ENCODE data around the gene ADRA2C. TPM values are rescaled to one million over a fixed set of nuclear protein-coding genes. Genes with fewer than 3 reads are reported as not detected.
A peak's percentile ranks its signal among the peaks of the same experiment; 100 is the strongest.

ADRA2C gene
- total RNA-seq, 2 experiments from 2014 or later, result not detected

DNA sequence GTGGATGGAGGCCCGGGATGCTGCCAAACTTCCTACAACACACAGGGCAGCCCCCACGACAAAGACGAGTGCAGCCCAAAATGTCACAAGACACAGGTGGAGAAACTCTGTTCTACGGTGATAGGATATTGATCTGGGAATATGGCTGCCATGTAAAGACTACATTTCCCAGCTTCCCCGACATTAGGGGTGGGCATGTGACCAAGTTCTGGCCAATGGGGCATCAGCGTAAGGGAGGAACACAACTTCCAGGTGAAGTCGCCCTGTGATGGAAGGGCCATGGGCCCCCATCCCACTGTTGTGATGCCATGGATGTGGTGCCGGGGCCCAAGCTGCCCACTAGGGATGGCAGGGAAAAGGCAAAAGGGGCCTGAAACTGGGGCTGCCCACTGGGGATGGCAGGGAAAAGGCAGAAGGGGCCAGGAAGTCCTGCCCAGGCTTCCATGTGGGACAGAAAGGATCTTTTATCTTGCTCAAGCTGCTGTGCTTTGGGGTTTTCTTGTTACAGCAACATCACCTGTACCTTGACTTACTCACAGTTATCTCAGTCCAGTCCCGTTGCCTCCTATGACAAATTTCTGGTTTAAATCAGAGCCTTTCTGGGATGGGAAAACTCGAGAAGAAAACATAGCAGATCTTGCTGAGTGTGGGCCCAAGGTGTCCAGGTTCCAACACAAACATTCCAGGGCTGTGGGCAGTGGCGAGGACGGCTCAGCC is 9.7 kb upstream of the ADRA2C start:
- DNase-seq, result no peak
- ChIA-PET CTCF (no interaction called here), POLR2A (interaction anchor here (0.6 kb wide), 1 partner anchor 578 kb away, joined by 3 read pairs; no protein-coding TSS in a partner anchor)
- Mint-ChIP-seq H3K4me1 (no peaks in the 10 kb centered on the region), H3K4me3 (no peak overlapping the region), H3K9me3 (no peaks in the 10 kb centered on the region), H3K27me3 (no peaks in the 10 kb centered on the region), H3K36me3 (ENCODE audit: low read depth) (no peaks in the 10 kb centered on the region), H3K27ac (no peak overlapping the region)

DNA sequence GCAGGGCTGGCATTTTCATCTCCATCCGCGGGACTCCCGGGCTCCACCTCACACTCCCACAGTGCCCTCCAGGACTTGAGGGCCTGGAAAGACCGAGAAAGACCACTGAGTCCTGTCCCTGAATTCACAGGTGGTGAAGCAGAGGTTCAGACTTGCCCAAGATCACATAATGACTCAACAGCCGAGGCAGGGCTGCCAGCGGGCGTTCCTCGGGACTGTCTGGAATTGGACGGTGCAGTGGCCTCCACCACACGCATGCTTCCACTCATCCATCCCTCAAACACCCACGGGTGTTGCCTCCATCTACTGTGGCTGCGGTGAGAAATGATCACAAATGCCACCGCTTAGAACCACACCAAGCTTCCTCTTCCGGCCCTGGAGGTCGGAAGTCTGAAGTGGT is 6.9 kb upstream of the ADRA2C start:
- ChIA-PET CTCF (no interaction called here), POLR2A (no interaction called here)
- Mint-ChIP-seq H3K4me1 (no peaks in the 10 kb centered on the region), H3K4me3 (no peak overlapping the region), H3K27me3 (peaks cover under 1% of the 10 kb centered on the region), H3K9me3 (no peaks in the 10 kb centered on the region), H3K27ac (no peak overlapping the region), H3K36me3 (ENCODE audit: low read depth) (no peaks in the 10 kb centered on the region)
- no peak for DNase-seq

GRCh38 chr4:3760346-3760745 is 5.8 kb upstream of the ADRA2C start:
- CTCF ChIA-PET, result no interaction called here

DNA sequence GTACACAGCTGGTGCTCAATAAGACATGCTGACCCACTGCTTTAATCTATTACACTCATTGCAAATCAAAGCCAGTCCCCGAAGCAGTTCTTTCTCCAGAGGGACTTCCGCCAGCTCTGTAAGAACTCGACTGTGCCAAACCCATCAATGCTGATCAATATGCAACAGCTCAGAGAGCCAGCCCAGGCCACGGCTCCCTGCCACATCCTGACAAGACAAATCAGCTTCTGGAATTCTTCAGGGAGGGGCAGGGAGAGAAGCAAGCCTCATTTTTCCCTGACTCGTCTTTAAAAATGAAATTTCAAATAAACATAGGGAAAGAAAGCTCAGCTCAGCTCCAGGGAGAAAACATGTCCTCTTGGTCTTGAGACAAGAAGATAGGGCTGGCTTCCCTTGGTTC is 5.3 kb upstream of the ADRA2C start:
- Mint-ChIP-seq H3K27me3 (peaks cover 5% of the 10 kb centered on the region), H3K4me1 (no peaks in the 10 kb centered on the region), H3K27ac (no peak overlapping the region), H3K9me3 (no peaks in the 10 kb centered on the region), H3K4me3 (no peak overlapping the region), H3K36me3 (ENCODE audit: low read depth) (no peaks in the 10 kb centered on the region)
- ChIA-PET POLR2A (no interaction called here), CTCF (no interaction called here)
- no peak for DNase-seq

More at GRCh38 chr4:3760346-3760745, 5.8 kb upstream of the ADRA2C start:
- Mint-ChIP-seq H3K27me3 (peaks cover 5% of the 10 kb centered on the region), H3K36me3 (ENCODE audit: low read depth) (no peaks in the 10 kb centered on the region), H3K4me1 (no peaks in the 10 kb centered on the region), H3K9me3 (no peaks in the 10 kb centered on the region), H3K27ac (no peak overlapping the region), H3K4me3 (no peak overlapping the region)
- no peak for DNase-seq
- POLR2A ChIA-PET, result no interaction called here

DNA sequence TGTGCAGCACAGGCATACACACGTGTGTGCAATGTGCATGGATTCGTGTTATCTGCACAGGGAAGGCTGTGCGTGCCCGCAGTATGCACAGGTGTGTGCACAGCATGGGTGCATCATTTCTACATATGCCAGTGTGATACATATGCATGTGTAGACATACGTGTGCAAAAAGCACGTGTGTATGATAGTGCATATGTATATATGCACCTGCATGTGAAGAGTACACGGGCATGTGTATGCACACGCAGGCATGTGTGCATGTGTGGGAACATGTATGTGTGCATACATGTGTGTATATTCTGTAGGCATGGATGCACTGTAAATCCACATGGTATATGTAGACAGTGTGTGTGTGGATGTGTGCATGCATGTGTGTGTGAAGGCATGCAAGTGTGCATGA is 3.9 kb upstream of the ADRA2C start:
- Mint-ChIP-seq H3K27me3 (peaks cover 11% of the 10 kb centered on the region), H3K9me3 (no peaks in the 10 kb centered on the region), H3K4me1 (peaks cover 5% of the 10 kb centered on the region), H3K4me3 (no peak overlapping the region), H3K27ac (no peak overlapping the region), H3K36me3 (ENCODE audit: low read depth) (no peaks in the 10 kb centered on the region)
- no peak for DNase-seq
- ChIA-PET CTCF (no interaction called here), POLR2A (no interaction called here)

DNA sequence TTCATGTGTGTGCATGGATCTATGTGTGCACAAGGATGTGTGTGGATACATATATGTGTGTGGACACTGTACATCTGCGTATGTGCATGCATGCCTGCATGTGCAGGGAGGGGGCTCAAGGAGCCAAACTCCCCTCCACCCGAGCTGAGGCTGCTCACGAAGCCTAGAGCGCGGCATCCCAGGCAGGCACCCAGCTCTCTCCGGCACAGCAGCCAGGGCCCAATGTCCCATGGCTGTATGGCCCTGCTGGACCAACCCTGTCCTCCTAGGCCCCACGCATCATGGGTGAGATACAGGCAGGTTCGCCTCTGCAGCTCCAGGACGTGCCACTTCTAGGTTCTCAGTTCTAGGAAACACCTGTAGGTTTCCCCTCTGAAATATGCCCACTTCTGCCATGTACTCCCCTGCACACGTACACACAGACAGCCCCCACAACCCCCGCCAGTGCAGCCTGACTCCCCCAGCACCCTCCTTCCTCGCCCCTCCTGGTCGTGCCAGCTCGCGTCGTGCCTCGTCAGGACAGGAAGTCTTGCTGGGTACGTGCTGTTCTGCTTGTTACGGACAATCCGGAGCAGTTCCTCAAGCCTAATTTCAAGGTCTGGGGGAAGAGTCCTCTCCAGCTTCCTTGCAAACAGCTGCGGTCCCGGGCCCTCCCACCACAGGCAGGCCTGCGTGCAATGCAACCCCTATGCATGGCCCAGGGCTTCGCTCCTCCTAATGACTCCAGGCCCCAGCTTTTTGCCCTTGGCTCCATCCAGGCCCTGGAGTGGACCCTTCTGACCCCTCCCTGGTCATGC is 3.2 kb upstream of the ADRA2C start:
- no peaks in the 10 kb centered on the region for H3K9me3 Mint-ChIP-seq
- DNase-seq, result no peak
- H3K36me3 Mint-ChIP-seq (ENCODE audit: low read depth), result peaks cover 1% of the 10 kb centered on the region
- ChIA-PET CTCF (no interaction called here), POLR2A (no interaction called here)
- H3K27me3 Mint-ChIP-seq, result peaks cover 14% of the 10 kb centered on the region
- no peak overlapping the region for H3K4me3 Mint-ChIP-seq
- no peak overlapping the region for H3K27ac Mint-ChIP-seq
- peaks cover 7% of the 10 kb centered on the region for H3K4me1 Mint-ChIP-seq

DNA sequence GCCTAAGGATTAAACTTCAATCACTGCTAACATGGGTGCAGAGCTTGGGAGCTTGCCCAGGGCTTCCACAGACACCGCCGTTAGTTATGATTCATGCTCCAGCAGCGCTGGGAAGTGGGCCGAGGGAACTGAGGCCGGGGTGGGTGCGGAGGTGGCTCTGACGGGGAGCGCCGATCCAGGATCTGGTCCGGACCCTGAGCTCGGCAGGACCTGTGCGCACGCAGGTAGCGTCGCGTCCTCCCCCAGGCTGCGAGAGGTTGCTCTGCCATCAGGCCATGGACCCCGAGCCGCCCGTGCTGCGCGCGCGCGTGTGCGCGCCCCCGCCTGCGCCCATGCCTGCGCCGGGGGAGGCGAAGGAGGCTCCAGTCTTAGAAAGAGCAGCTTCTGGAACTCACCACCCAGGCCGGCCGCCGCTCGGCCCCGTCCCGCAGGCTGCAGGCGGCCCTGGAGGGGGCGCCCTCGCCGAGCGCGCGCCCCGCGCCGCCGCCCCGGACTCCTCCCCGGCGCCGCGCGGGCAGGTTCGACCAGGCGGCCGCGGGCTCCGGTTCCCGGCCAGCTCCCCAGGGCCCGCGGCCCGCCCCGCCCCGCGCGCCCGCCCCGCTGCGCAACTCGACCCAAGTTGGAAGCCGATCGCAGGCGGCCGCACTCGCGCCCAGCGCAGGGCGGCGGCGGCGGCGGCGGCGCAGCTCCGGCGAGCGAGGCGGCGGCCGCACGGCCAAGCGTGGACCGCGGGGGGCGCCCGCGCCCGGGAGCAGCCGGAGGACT is 732 bp upstream of the ADRA2C start:
- Mint-ChIP-seq H3K27me3 (peaks cover 19% of the 10 kb centered on the region), H3K36me3 (ENCODE audit: low read depth) (peaks cover 1% of the 10 kb centered on the region), H3K4me3 (no peak overlapping the region), H3K4me1 (peaks cover 7% of the 10 kb centered on the region), H3K9me3 (no peaks in the 10 kb centered on the region), H3K27ac (no peak overlapping the region)
- ChIA-PET POLR2A (no interaction called here), CTCF (interaction anchor here (0.8 kb wide), 1 partner anchor 115 kb away, joined by 3 read pairs; no protein-coding TSS in a partner anchor)
- no peak for DNase-seq

GRCh38 chr4:3766785-3767569 is 792 bp downstream of the ADRA2C start:
- POLR2A ChIA-PET, result no interaction called here
- Mint-ChIP-seq H3K36me3 (ENCODE audit: low read depth) (peaks cover 1% of the 10 kb centered on the region), H3K9me3 (no peaks in the 10 kb centered on the region), H3K27me3 (peaks cover 19% of the 10 kb centered on the region), H3K4me1 (peaks cover 7% of the 10 kb centered on the region), H3K4me3 (no peak overlapping the region), H3K27ac (no peak overlapping the region)
- no peak for DNase-seq
- CTCF ChIA-PET, result no interaction called here

GRCh38 chr4:3767570-3768288 is 1.5 kb downstream of the ADRA2C start:
- Mint-ChIP-seq H3K36me3 (ENCODE audit: low read depth) (peaks cover 1% of the 10 kb centered on the region), H3K4me3 (peak overlapping the region; percentile 59), H3K27me3 (peaks cover 19% of the 10 kb centered on the region), H3K27ac (no peak overlapping the region), H3K4me1 (peaks cover 7% of the 10 kb centered on the region), H3K9me3 (no peaks in the 10 kb centered on the region)
- ChIA-PET POLR2A (no interaction called here), CTCF (no interaction called here)
- peak; percentile 10 for DNase-seq

DNA sequence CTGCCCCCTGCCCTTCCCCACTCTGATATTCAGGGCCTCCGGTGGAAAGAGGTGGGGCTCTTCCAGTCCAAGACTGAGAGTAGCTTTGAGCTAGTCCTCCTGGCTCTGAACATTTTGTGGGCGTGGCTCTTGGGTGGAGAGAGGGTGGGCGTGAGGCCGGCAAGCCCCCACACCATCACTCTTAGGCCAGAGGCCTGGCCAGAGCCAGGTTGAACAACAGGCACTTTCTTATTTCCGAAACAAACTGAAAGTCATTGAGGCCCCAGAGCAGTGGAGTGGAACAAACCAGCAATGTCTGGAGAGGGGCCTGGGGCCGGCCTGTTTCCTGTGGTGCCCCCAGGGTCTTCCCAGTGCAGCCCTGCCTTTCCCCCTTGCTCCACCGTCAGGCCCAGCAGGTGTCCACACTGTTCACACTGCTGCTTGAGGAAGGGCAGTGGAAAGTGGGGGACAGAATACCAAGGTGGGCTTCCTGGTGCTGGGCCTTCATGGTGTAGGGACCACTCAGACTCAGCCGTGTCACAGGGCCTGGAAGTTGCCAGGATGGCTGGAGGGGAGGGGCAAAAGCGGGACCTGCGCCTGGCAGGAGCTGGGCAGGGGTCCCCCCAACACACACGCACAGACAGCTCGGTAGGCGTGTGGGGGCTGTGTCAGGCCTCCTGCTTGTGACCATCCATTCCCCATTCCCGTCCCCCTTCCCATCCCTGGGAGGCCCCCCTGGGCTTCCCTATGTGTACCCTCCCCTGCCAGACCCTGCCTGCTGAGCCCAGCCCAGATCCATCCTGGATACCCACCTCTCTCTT is 2.9 kb downstream of the ADRA2C start:
- H3K27me3 Mint-ChIP-seq, result peaks cover 19% of the 10 kb centered on the region
- H3K4me3 Mint-ChIP-seq, result no peak overlapping the region
- ChIA-PET POLR2A (no interaction called here), CTCF (no interaction called here)
- H3K36me3 Mint-ChIP-seq (ENCODE audit: low read depth), result peaks cover 1% of the 10 kb centered on the region
- no peak overlapping the region for H3K27ac Mint-ChIP-seq
- H3K9me3 Mint-ChIP-seq, result no peaks in the 10 kb centered on the region
- DNase-seq, result no peak
- H3K4me1 Mint-ChIP-seq, result peaks cover 7% of the 10 kb centered on the region

- Mint-ChIP-seq H3K4me1 (peaks cover 7% of the 10 kb centered on the region), H3K27me3 (peaks cover 13% of the 10 kb centered on the region), H3K27ac (no peak overlapping the region), H3K9me3 (no peaks in the 10 kb centered on the region), H3K36me3 (ENCODE audit: low read depth) (peaks cover 1% of the 10 kb centered on the region), H3K4me3 (no peak overlapping the region)
- ChIA-PET CTCF (no interaction called here), POLR2A (no interaction called here)
- no peak for DNase-seq
These were observed 3.5 kb downstream of the ADRA2C start for GRCh38 chr4:3769642-3770184.

Measured in activated CD4-positive, alpha-beta T cell treated with anti-CD3 and anti-CD28 coated beads, Interleukin-2, amount 10 ng/mL, durations not matched to agents 7 days and 5 days (primary cell).